ENCODE measurements around the gene RPL27. TPM values are rescaled to one million over a fixed set of nuclear protein-coding genes. Genes with fewer than 3 reads are reported as not detected.

The RPL27 gene
- total and polyA plus RNA-seq, 2 of the 13 experiments (the other 11 are each of a cell fraction or from before 2014, with no cell fraction given): 1,585 to 5,840 TPM

DNA sequence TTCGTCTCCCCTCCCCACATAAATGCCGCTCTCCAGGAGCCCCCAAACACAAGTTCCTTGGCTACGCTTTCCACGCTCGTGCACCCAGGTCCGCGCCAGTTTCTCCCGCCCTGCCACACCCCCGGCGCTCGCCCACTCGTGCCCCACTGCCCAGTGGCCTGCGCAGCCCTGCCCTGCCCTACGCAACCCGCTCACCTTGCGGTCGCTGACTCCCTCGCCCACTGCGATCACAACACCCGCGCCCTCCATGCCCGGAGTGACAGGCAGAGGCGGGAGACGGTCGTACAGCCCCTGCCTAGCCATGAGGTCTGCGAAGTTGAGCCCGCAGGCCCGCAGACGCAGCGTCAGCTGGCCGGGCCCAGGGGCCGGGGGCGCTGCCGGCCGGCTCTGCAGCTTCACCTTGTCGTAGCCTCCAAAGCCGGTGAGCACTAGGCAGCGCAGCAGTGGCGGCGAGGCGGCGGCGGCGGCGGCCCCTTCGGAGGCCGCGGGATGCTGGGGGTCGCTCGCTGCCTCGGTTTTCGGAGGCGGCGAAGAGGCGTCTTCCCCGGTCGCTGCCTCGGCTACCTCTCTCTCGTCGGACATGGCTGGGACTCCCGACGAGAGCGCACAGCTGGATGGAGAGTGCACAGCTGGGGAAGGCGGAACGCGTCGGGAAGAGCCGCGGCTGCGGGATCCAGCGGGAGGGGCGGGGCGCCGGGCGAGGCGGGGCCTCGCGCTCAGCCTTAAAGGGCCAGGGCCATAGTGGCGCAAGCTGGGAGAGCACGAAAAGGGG is 23.7 kb downstream of the RPL27 start, which contains the start of gene VAT1 (continued):
- TF ChIP-seq ZNF430 (CRISPR knock-in tag; IDR thresholded peaks at IDR 0.05) (peak; percentile 84), ZKSCAN8 (CRISPR knock-in tag; IDR thresholded peaks at IDR 0.05; ENCODE audit: borderline replicate concordance) (no peak), BRD4 (CRISPR knock-in tag; IDR thresholded peaks at IDR 0.05) (peak; percentile 91), PHB2 (IDR thresholded peaks at IDR 0.05; ENCODE audit: partially characterized antibody) (no peak), HMG20B (CRISPR knock-in tag; conservative IDR thresholded peaks at IDR 0.05) (no peak), SIN3B (IDR thresholded peaks at IDR 0.05; ENCODE audit: low read length) (no peak), BORCS8-MEF2B (CRISPR knock-in tag; IDR thresholded peaks at IDR 0.05) (peak; percentile 80; the same call in 1 of the 2 replicates), RBAK (CRISPR knock-in tag; IDR thresholded peaks at IDR 0.05) (no peak), HCFC1 (IDR thresholded peaks at IDR 0.05; ENCODE audit: low read depth, low read length) (no peak), HOXA3 (CRISPR knock-in tag; IDR thresholded peaks at IDR 0.05) (peak; percentile 46; the same call in 1 of the 2 replicates), MED1 (CRISPR knock-in tag; IDR thresholded peaks at IDR 0.05) (peak; percentile 46; the same call in 1 of the 2 replicates), GABPA (IDR thresholded peaks at IDR 0.05; ENCODE audit: low read depth, low read length) (no peak), GABPA (CRISPR knock-in tag; IDR thresholded peaks at IDR 0.05; ENCODE audit: low read depth) (no peak), KDM5B (CRISPR knock-in tag; IDR thresholded peaks at IDR 0.05; ENCODE audit: borderline replicate concordance) (peak; percentile 69), HNRNPH1 (optimal IDR thresholded peaks at IDR 0.05; ENCODE audit: low read depth, low read length) (no peak), ZNF574 (CRISPR knock-in tag; IDR thresholded peaks at IDR 0.05) (peak; percentile 78), PREB (CRISPR knock-in tag; IDR thresholded peaks at IDR 0.05) (peak; percentile 70; the same call in 1 of the 2 replicates), SMAD9 (CRISPR knock-in tag; IDR thresholded peaks at IDR 0.05) (peak; percentile 47; the same call in 1 of the 2 replicates), RFX3 (CRISPR knock-in tag; IDR thresholded peaks at IDR 0.05) (no peak), ZNF253 (CRISPR knock-in tag; IDR thresholded peaks at IDR 0.05; ENCODE audit: borderline replicate concordance) (peak; percentile 37; the same call in 1 of the 2 replicates), ZNF644 (CRISPR knock-in tag; IDR thresholded peaks at IDR 0.05; ENCODE audit: low read depth) (no peak), ZNF749 (CRISPR knock-in tag; IDR thresholded peaks at IDR 0.05; ENCODE audit: borderline replicate concordance) (peak; percentile 73; the same call in 1 of the 2 replicates), CBX2 (IDR thresholded peaks at IDR 0.05; ENCODE audit: low read depth, low read length) (no peak), CBX2 (CRISPR knock-in tag; IDR thresholded peaks at IDR 0.05; ENCODE audit: low read depth) (no peak), ZNF121 (CRISPR knock-in tag; IDR thresholded peaks at IDR 0.05) (no peak)
- TF ChIP-seq, protein P1, sequence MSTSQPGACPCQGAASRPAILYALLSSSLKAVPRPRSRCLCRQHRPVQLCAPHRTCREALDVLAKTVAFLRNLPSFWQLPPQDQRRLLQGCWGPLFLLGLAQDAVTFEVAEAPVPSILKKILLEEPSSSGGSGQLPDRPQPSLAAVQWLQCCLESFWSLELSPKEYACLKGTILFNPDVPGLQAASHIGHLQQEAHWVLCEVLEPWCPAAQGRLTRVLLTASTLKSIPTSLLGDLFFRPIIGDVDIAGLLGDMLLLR (CRISPR knock-in tag; IDR thresholded peaks at IDR 0.05): peak; percentile 73

Measured in HepG2 (cell line).